Neural cell (in vitro differentiated cells): ENCODE data around the gene KIFBP. TPM values are rescaled to one million over a fixed set of nuclear protein-coding genes. Genes with fewer than 3 reads are reported as not detected.
"Not testable (repeated sequence)": the region's sequence is repeated elsewhere in the genome, so short reads cannot be mapped to it uniquely, and the experiment has no call there.

Experiments
- H2AFZ ChIP-seq: fragments of 200-600, 300-800 bp; sonication (generic), shearing (Covaris generic); 2 replicates; pipeline ENCODE4 v1.6.0; 2014; ENCODE audit warnings: low read depth, mild to moderate bottlenecking, antibody characterized with exemption, low read length, moderate library complexity
- H3F3A ChIP-seq: fragments of 200-600 bp; shearing (Covaris generic); 2 replicates; pipeline ENCODE4 v1.6.1; 2016; ENCODE audit warnings: mild to moderate bottlenecking, moderate library complexity, mixed read lengths, antibody characterized with exemption, low read length; ENCODE audit not compliant: insufficient read depth, poor library complexity, severe bottlenecking
- H3K27ac ChIP-seq: fragments of 200-600, 300-800 bp; sonication (generic), shearing (Covaris generic); 2 replicates; pipeline ENCODE4 v1.5.1; 2014; ENCODE audit warnings: mild to moderate bottlenecking, low read length, moderate library complexity
- H3K27me3 ChIP-seq: fragments of 300-800, 200-600 bp; sonication (generic), shearing (Covaris generic); 2 replicates; pipeline ENCODE4 v1.6.0; 2014; ENCODE audit warnings: mild to moderate bottlenecking, low read depth, low read length, moderate library complexity; ENCODE audit not compliant: insufficient read depth
- H3K36me3 ChIP-seq: fragments of 300-800, 200-600 bp; sonication (generic), shearing (Covaris generic); 2 replicates; pipeline ENCODE4 v1.5.1; 2014; ENCODE audit warnings: mild to moderate bottlenecking, antibody characterized with exemption, low read length, moderate library complexity; ENCODE audit not compliant: insufficient read depth
- H3K4me2 ChIP-seq: fragments of 300-800, 200-600 bp; sonication (generic), shearing (Covaris generic); 2 replicates; pipeline ENCODE4 v1.6.0; 2014; ENCODE audit warnings: mild to moderate bottlenecking, low read length
- H3K4me3 ChIP-seq: fragments of 300-800, 200-600 bp; sonication (generic), shearing (Covaris generic); 2 replicates; pipeline ENCODE4 v1.5.1; 2014; ENCODE audit warnings: mild to moderate bottlenecking, low read length, moderate library complexity
- H3K79me2 ChIP-seq: fragments of 200-600 bp; shearing (Covaris generic); replicated peaks from 2 replicates; pipeline ENCODE4 v1.6.0; 2014; ENCODE audit warnings: mild to moderate bottlenecking, low read length, moderate library complexity; ENCODE audit not compliant: insufficient read depth
- H3K9ac ChIP-seq: fragments of 300-800, 200-600 bp; sonication (generic), shearing (Covaris generic); 2 replicates; pipeline ENCODE4 v1.6.1; 2016; ENCODE audit warnings: mild to moderate bottlenecking, low read length, mixed read lengths
- H3K9me2 ChIP-seq: fragments of 200-600 bp; shearing (Covaris generic); 2 replicates; pipeline ENCODE4 v1.6.1; 2016; ENCODE audit warnings: mild to moderate bottlenecking, low read length, mixed read lengths; ENCODE audit not compliant: insufficient read depth
- H3K9me3 ChIP-seq: fragments of 200-600, 300-800 bp; sonication (generic), shearing (Covaris generic); 2 replicates; pipeline ENCODE4 v1.6.1; 2016; ENCODE audit warnings: mild to moderate bottlenecking, mixed run types, low read length, moderate library complexity, mixed read lengths
- H4K20me1 ChIP-seq: fragments of 200-600 bp; shearing (Covaris generic); 2 replicates; pipeline ENCODE4 v1.6.1; 2016; ENCODE audit warnings: mild to moderate bottlenecking, mixed run types; ENCODE audit not compliant: insufficient read depth
- CTCF ChIP-seq: fragments of 450-650 bp; IDR thresholded peaks from 2 replicates; pipeline ENCODE4 v1.5.1; 2014; ENCODE audit warnings: antibody characterized with exemption, mild to moderate bottlenecking, moderate library complexity; ENCODE audit not compliant: poor library complexity, severe bottlenecking
- EP300 ChIP-seq: fragments of 450-650 bp; conservative IDR thresholded peaks from 2 replicates; pipeline ENCODE4 v1.6.1; 2014; ENCODE audit warnings: antibody characterized with exemption, mild to moderate bottlenecking, moderate library complexity; ENCODE audit not compliant: poor library complexity, severe bottlenecking
- EZH2 ChIP-seq: fragments of 200-600, 300-800 bp; shearing (Covaris generic), sonication (generic); IDR thresholded peaks from 2 replicates; pipeline ENCODE4 v1.6.1; 2014; ENCODE audit warnings: antibody characterized with exemption, low read length, borderline replicate concordance, mild to moderate bottlenecking; ENCODE audit not compliant: insufficient read depth, poor library complexity, severe bottlenecking
- MXI1 ChIP-seq: fragments of 450-650 bp; conservative IDR thresholded peaks from 2 replicates; pipeline ENCODE4 v1.6.1; 2014; ENCODE audit warnings: antibody characterized with exemption, mild to moderate bottlenecking; ENCODE audit not compliant: poor library complexity, severe bottlenecking
- POLR2AphosphoS5 ChIP-seq: IDR thresholded peaks from 2 replicates; pipeline ENCODE4 v1.6.1; 2012
- RAD21 ChIP-seq: fragments of 450-650 bp; conservative IDR thresholded peaks from 2 replicates; pipeline ENCODE4 v1.6.1; 2014; ENCODE audit warnings: antibody characterized with exemption, mild to moderate bottlenecking, moderate library complexity
- SMC3 ChIP-seq: fragments of 450-650 bp; conservative IDR thresholded peaks from 2 replicates; pipeline ENCODE4 v1.6.1; 2014; ENCODE audit warnings: antibody characterized with exemption, mild to moderate bottlenecking, moderate library complexity; ENCODE audit not compliant: poor library complexity
- TAF1 ChIP-seq: IDR thresholded peaks from 2 replicates; pipeline ENCODE4 v1.6.1; 2012; ENCODE audit warnings: low read depth
- polyA minus RNA-seq: library from RNA; depleted of rRNA, polyadenylated mRNA; stranded (reverse); fragments of >200 nt; gene quantifications from 2 replicates; pipeline ENCODE4 v1.2.3, GENCODE V29; 2014
- polyA plus RNA-seq: library from polyadenylated mRNA; depleted of rRNA; stranded (reverse); fragments of >200 nt; gene quantifications from 2 replicates; pipeline ENCODE4 v1.2.3, GENCODE V29; 2014
- TF ChIP-seq, protein P1 (sequence below): IDR thresholded peaks from 2 replicates; pipeline ENCODE4 v1.6.1; 2012; ENCODE audit warnings: borderline replicate concordance

KIFBP gene, protein sequence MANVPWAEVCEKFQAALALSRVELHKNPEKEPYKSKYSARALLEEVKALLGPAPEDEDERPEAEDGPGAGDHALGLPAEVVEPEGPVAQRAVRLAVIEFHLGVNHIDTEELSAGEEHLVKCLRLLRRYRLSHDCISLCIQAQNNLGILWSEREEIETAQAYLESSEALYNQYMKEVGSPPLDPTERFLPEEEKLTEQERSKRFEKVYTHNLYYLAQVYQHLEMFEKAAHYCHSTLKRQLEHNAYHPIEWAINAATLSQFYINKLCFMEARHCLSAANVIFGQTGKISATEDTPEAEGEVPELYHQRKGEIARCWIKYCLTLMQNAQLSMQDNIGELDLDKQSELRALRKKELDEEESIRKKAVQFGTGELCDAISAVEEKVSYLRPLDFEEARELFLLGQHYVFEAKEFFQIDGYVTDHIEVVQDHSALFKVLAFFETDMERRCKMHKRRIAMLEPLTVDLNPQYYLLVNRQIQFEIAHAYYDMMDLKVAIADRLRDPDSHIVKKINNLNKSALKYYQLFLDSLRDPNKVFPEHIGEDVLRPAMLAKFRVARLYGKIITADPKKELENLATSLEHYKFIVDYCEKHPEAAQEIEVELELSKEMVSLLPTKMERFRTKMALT
- polyA plus RNA-seq, result 76.9 and 94.1 TPM in 2 replicates
- polyA minus RNA-seq, result 52.8 and 61.6 TPM in 2 replicates

- Histone ChIP-seq H3K4me2 (peak within 1 kb of the TSS; percentile 95), H3K79me2 (peaks cover 46% of the 10 kb centered on the region), H3K9me2 (no peaks in the 10 kb centered on the region), H3K27me3 (no peaks in the 10 kb centered on the region), H3K36me3 (no peaks in the 10 kb centered on the region), H4K20me1 (no peaks in the 10 kb centered on the region), H3K4me3 (peak within 1 kb of the TSS; percentile 95), H3F3A (no peaks in the 10 kb centered on the region), H3K9ac (peak within 1 kb of the TSS; percentile 93), H3K27ac (peak within 1 kb of the TSS; percentile 87), H2AFZ (peak within 1 kb of the TSS; percentile 89), H3K9me3 (no peaks in the 10 kb centered on the region)
- TF ChIP-seq CTCF, result peak; percentile 91
- TF ChIP-seq, protein P1, sequence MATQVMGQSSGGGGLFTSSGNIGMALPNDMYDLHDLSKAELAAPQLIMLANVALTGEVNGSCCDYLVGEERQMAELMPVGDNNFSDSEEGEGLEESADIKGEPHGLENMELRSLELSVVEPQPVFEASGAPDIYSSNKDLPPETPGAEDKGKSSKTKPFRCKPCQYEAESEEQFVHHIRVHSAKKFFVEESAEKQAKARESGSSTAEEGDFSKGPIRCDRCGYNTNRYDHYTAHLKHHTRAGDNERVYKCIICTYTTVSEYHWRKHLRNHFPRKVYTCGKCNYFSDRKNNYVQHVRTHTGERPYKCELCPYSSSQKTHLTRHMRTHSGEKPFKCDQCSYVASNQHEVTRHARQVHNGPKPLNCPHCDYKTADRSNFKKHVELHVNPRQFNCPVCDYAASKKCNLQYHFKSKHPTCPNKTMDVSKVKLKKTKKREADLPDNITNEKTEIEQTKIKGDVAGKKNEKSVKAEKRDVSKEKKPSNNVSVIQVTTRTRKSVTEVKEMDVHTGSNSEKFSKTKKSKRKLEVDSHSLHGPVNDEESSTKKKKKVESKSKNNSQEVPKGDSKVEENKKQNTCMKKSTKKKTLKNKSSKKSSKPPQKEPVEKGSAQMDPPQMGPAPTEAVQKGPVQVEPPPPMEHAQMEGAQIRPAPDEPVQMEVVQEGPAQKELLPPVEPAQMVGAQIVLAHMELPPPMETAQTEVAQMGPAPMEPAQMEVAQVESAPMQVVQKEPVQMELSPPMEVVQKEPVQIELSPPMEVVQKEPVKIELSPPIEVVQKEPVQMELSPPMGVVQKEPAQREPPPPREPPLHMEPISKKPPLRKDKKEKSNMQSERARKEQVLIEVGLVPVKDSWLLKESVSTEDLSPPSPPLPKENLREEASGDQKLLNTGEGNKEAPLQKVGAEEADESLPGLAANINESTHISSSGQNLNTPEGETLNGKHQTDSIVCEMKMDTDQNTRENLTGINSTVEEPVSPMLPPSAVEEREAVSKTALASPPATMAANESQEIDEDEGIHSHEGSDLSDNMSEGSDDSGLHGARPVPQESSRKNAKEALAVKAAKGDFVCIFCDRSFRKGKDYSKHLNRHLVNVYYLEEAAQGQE, result peak; percentile 79
- peak; percentile 80 for TF ChIP-seq SMC3
- peak; percentile 87 for TF ChIP-seq POLR2AphosphoS5
- TF ChIP-seq RAD21, result peak; percentile 71
- TF ChIP-seq EP300, result peak; percentile 36
- no peak for TF ChIP-seq EZH2
- TF ChIP-seq MXI1, result peak; percentile 83
- TF ChIP-seq TAF1, result peak; percentile 75
Measured at GRCh38 chr10:68988530-68989316, at the start of gene KIFBP. Gene KIFBP (plus strand): TSS chr10:68988803. CDS start chr10:68988833, 30 bp downstream.

GRCh38 chr10:68938884-68939283 lies 49.7 kb upstream of the KIFBP start:
- Histone ChIP-seq H3K27ac (no peak overlapping the region), H3K9me2 (no peaks in the 10 kb centered on the region), H3K9ac (no peak overlapping the region), H3F3A (no peaks in the 10 kb centered on the region), H3K9me3 (no peaks in the 10 kb centered on the region), H3K4me2 (no peak overlapping the region), H3K36me3 (peaks cover 4% of the 10 kb centered on the region), H3K4me3 (no peak overlapping the region), H4K20me1 (no peaks in the 10 kb centered on the region), H2AFZ (no peak overlapping the region), H3K27me3 (no peaks in the 10 kb centered on the region), H3K79me2 (no peaks in the 10 kb centered on the region)
- TF ChIP-seq POLR2AphosphoS5 (no peak), EZH2 (no peak), SMC3 (no peak), EP300 (no peak)

DNA sequence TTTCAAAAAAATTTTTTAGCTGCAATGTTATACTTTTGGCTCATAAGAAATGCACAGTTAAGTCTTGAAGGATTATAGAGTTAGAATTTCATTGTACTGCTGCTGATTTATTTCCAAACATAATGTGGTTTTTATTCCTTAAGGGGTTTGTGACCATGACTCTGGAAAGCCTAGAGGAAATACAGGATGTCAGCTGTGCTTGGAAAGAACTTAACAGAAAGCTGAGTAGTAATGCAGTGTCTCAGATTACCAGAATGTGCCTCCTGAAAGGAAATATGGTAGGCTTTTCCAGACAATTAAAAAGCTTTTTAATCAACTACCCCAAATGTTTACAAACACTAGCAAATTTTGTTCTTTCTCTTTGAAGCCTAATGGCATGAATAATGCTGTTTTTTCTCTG lies 47.7 kb upstream of the KIFBP start:
- not testable (repeated sequence) for H3K9ac ChIP-seq, H3K79me2 ChIP-seq, H4K20me1 ChIP-seq, H3K27ac ChIP-seq, H3K4me2 ChIP-seq, H3K4me3 ChIP-seq, H3F3A ChIP-seq, H3K36me3 ChIP-seq, H3K27me3 ChIP-seq, H3K9me3 ChIP-seq, H3K9me2 ChIP-seq, H2AFZ ChIP-seq
